HCT116 (cell line): Measurements from ENCODE around the gene ARHGAP42. TPM values are rescaled to one million over a fixed set of nuclear protein-coding genes. Genes with fewer than 3 reads are reported as not detected.

Experiments
- ATAC-seq: fragments of 200-7000 bp; cut with Tn5 transposase; 2 replicates; pipeline ENCODE4 v1.9.1; 2020; ENCODE audit warnings: mild to moderate bottlenecking, moderate library complexity
- BruUV-seq: library from RNA; stranded (reverse); fragments of 400-500 nt; replicated peaks from 2 replicates; lab custom pipeline; 2021; lab: Mats Ljungman, UMichigan
- CTCF ChIA-PET: fragments of 300-600 bp; sonication (Branson Sonifier 250); formaldehyde crosslinking; loops from one replicate; lab custom pipeline; 2021; ENCODE audit warnings: antibody characterized with exemption; lab: Charles Lee
- POLR2A ChIA-PET: fragments of 300-600, 350-600 bp; sonication (Branson Sonifier 250); formaldehyde crosslinking; loops from one replicate; lab custom pipeline; 2021; ENCODE audit warnings: antibody characterized with exemption; lab: Charles Lee
- RAD21 ChIA-PET, 2 experiments: fragments of 300-600 bp; sonication (Branson Sonifier 250); formaldehyde crosslinking; loops; one replicate each; lab custom pipeline; 2023; ENCODE audit warnings: low total read pairs in 2 of 2; ENCODE audit not compliant: uncharacterized antibody in 2 of 2, unreplicated experiment in 2 of 2, low non-redundant PET in 1 of 2; lab: Charles Lee
- DNase-seq: peaks from one replicate; pipeline ENCODE4 v3.0.0-alpha.2; 2010; ENCODE audit warnings: low read depth, low spot score
- H2AFZ ChIP-seq: fragments of 200-600 bp; shearing (Covaris generic), sonication (generic); 2 replicates; pipeline ENCODE4 v1.6.1; 2017; ENCODE audit warnings: low read depth, mixed run types, mixed read lengths, antibody characterized with exemption, low read length; ENCODE audit not compliant: poor library complexity, severe bottlenecking
- H3K27ac ChIP-seq: 2 replicates; pipeline ENCODE4 v1.5.1; 2012; ENCODE audit warnings: low read depth, low read length
- H3K27me3 ChIP-seq: fragments of 200-600 bp; sonication (generic); 2 replicates; pipeline ENCODE4 v1.6.1; 2016; ENCODE audit warnings: mixed run types, low read length, mixed read lengths; ENCODE audit not compliant: insufficient read depth
- H3K36me3 ChIP-seq, 2 experiments: fragments of 200-500 bp in 1 of 2; fragments of 200-600 bp in 1 of 2; sonication (Bioruptor generic) in 1 of 2; sonication (generic) in 1 of 2; 2 replicates each; pipeline versions ENCODE4 v1.5.1 to v1.6.1; 2014 to 2016; ENCODE audit warnings: low read length in 2 of 2, inconsistent platforms in 1 of 2, mixed read lengths in 1 of 2, mixed run types in 1 of 2; ENCODE audit not compliant: insufficient read depth in 2 of 2, control insufficient read depth in 1 of 2
- H3K4me1 ChIP-seq, 2 experiments: fragments of 200-600 bp in 1 of 2; sonication (generic) in 1 of 2; 2 replicates each; pipeline versions ENCODE4 v1.5.1 to v1.6.1; 2012 to 2017; ENCODE audit warnings: low read length in 2 of 2, inconsistent platforms in 1 of 2, mild to moderate bottlenecking in 1 of 2, mixed read lengths in 1 of 2, mixed run types in 1 of 2, moderate library complexity in 1 of 2; ENCODE audit not compliant: insufficient read depth in 2 of 2, control insufficient read depth in 1 of 2
- H3K4me2 ChIP-seq: fragments of 200-600 bp; sonication (generic); 2 replicates; pipeline ENCODE4 v1.6.1; 2017; ENCODE audit warnings: mixed run types, low read length, mixed read lengths
- H3K4me3 ChIP-seq, 2 experiments: fragments of 200-600 bp in 1 of 2; sonication (generic) in 1 of 2; replicated peaks in 1 of 2; 2 replicates each; pipeline ENCODE4 v1.5.1; 2011 to 2016; ENCODE audit warnings: low read length in 2 of 2, control low read depth in 1 of 2, low read depth in 1 of 2, mild to moderate bottlenecking in 1 of 2, mixed read lengths in 1 of 2, mixed run types in 1 of 2
- H3K79me2 ChIP-seq: fragments of 200-600 bp; sonication (generic); 2 replicates; pipeline ENCODE4 v1.6.1; 2017; ENCODE audit warnings: mild to moderate bottlenecking, mixed run types, low read length, moderate library complexity, mixed read lengths; ENCODE audit not compliant: insufficient read depth
- H3K9ac ChIP-seq: fragments of 200-600 bp; sonication (generic); 2 replicates; pipeline ENCODE4 v1.6.1; 2016; ENCODE audit warnings: low read length, mixed read lengths
- H3K9me2 ChIP-seq: fragments of 200-600 bp; sonication (generic), shearing (Covaris generic); 2 replicates; pipeline ENCODE4 v1.6.1; 2017; ENCODE audit warnings: mixed run types, mild to moderate bottlenecking, moderate library complexity; ENCODE audit not compliant: insufficient read depth
- H3K9me3 ChIP-seq, 2 experiments: fragments of 200-500 bp in 1 of 2; fragments of 200-600 bp in 1 of 2; sonication (Bioruptor generic) in 1 of 2; sonication (generic) in 1 of 2; 2 replicates each; pipeline ENCODE4 v1.6.1; 2014 to 2017; ENCODE audit warnings: low read length in 2 of 2, mixed read lengths in 2 of 2, inconsistent platforms in 1 of 2, low read depth in 1 of 2, mild to moderate bottlenecking in 1 of 2, mixed run types in 1 of 2, moderate library complexity in 1 of 2; ENCODE audit not compliant: control insufficient read depth in 1 of 2, insufficient read depth in 1 of 2
- H4K20me1 ChIP-seq: fragments of 200-600 bp; sonication (generic), shearing (Covaris generic); 2 replicates; pipeline ENCODE4 v1.6.1; 2017; ENCODE audit warnings: mixed run types, mild to moderate bottlenecking, moderate library complexity; ENCODE audit not compliant: insufficient read depth
- CEBPB ChIP-seq: IDR thresholded peaks from 2 replicates; pipeline ENCODE4 v1.6.1; 2012; ENCODE audit warnings: low read depth
- ELF1 ChIP-seq: IDR thresholded peaks from 2 replicates; pipeline ENCODE4 v1.6.1; 2012; ENCODE audit warnings: low read depth, borderline replicate concordance
- EZH2 ChIP-seq: fragments of 200-600 bp; sonication (generic); IDR thresholded peaks from 2 replicates; pipeline ENCODE4 v1.6.1; 2017; ENCODE audit warnings: antibody characterized with exemption, mixed run types
- EZH2phosphoT487 ChIP-seq: fragments of 200-600 bp; IDR thresholded peaks from 2 replicates; pipeline ENCODE4 v1.6.1; 2018; ENCODE audit warnings: antibody characterized with exemption, borderline replicate concordance
- FOSL1 ChIP-seq: IDR thresholded peaks from 2 replicates; pipeline ENCODE4 v1.6.1; 2012; ENCODE audit warnings: low read depth
- JUND ChIP-seq: IDR thresholded peaks from 2 replicates; pipeline ENCODE4 v1.6.1; 2012
- POLR2AphosphoS5 ChIP-seq: IDR thresholded peaks from 2 replicates; pipeline ENCODE4 v1.6.1; 2011; ENCODE audit warnings: mild to moderate bottlenecking, low read depth, low read length, moderate library complexity
- RAD21 ChIP-seq: IDR thresholded peaks from 2 replicates; pipeline ENCODE4 v1.6.1; 2012; ENCODE audit warnings: low read depth, mild to moderate bottlenecking
- SIN3A ChIP-seq: IDR thresholded peaks from 2 replicates; pipeline ENCODE4 v1.6.1; 2012; ENCODE audit warnings: low read depth
- SP1 ChIP-seq: IDR thresholded peaks from 2 replicates; pipeline ENCODE4 v1.6.1; 2012; ENCODE audit warnings: low read depth
- SRF ChIP-seq: IDR thresholded peaks from 2 replicates; pipeline ENCODE4 v1.6.1; 2012; ENCODE audit warnings: low read depth
- ZFX ChIP-seq: fragments of 450-650 bp; IDR thresholded peaks from 2 replicates; pipeline ENCODE4 v1.6.1; 2017
- ZNF274 ChIP-seq: fragments of 200-500 bp; sonication (Bioruptor generic); IDR thresholded peaks from 2 replicates; pipeline ENCODE4 v1.6.1; 2014; ENCODE audit warnings: mild to moderate bottlenecking, low read depth, low read length, inconsistent platforms
- intact Hi-C: fragments of 100-400 bp; cut with micrococcal nuclease; formaldehyde crosslinking; loops from 2 replicates; pipeline ENCODE4 v1.10.0; 2022
- total RNA-seq: library from RNA; stranded (reverse); gene quantifications from one replicate; pipeline ENCODE4 v1.2.1, GENCODE V29; 2021; ENCODE audit not compliant: unreplicated experiment

ARHGAP42 gene
- total RNA-seq, 1 experiment from 2014 or later, result 12.3 TPM

GRCh38 chr11:100774859-100775258 is 87.8 kb downstream of the ARHGAP42 start (continued):
- TF ChIP-seq SRF (no peak), SIN3A (no peak), RAD21 (no peak), POLR2AphosphoS5 (no peak)

GRCh38 chr11:100776212-100776896 is 89.3 kb downstream of the ARHGAP42 start:
- Histone ChIP-seq H3K36me3 (no peaks in the 10 kb centered on the region), H3K4me1 (peaks cover 42 to 59% of the 10 kb centered on the region in 2 experiments), H3K27me3 (no peaks in the 10 kb centered on the region), H4K20me1 (no peaks in the 10 kb centered on the region), H3K4me2 (peak overlapping the region; percentile 72), H3K9ac (peak overlapping the region; percentile 66), H3K79me2 (peaks cover 3% of the 10 kb centered on the region; the same call in 1 of the 2 replicates), H2AFZ (no peak overlapping the region), H3K9me3 (no peaks in the 10 kb centered on the region), H3K9me2 (no peaks in the 10 kb centered on the region), H3K27ac (peak overlapping the region; percentile 88), H3K4me3 (peak overlapping the region in 1 of 2 experiments; percentile 46; a peak in 2 of 4 replicates)
- peak; percentile 67 for ATAC-seq
- RAD21 ChIA-PET, result no interaction called here
- peak; percentile 82 for DNase-seq
- no TSS peak for BruUV-seq
- TF ChIP-seq POLR2AphosphoS5, result no peak
- TF ChIP-seq CEBPB, result peak; percentile 34; the same call in 1 of the 2 replicates
- TF ChIP-seq SRF, result peak; percentile 92
- TF ChIP-seq EZH2, result no peak
- TF ChIP-seq SP1, result peak; percentile 69
- TF ChIP-seq EZH2phosphoT487, result no peak
- TF ChIP-seq ZNF274, result no peak
- TF ChIP-seq FOSL1, result peak; percentile 53
- TF ChIP-seq JUND, result peak; percentile 44
- TF ChIP-seq RAD21, result 0 out of 2 replicates have a peak, but pooled peaks have one; percentile 23
- no peak for TF ChIP-seq ZFX
- no peak for TF ChIP-seq ELF1
- TF ChIP-seq SIN3A, result peak; percentile 40; the same call in 1 of the 2 replicates
- intact Hi-C loops, result no loop called here
- POLR2A ChIA-PET, result interaction anchor here (0.6 to 1.8 kb wide), 4 partner anchors 17 to 89 kb away, joined by 3 to 5 read pairs (median 4); no protein-coding TSS in a partner anchor
- CTCF ChIA-PET, result interaction anchor here (0.9 kb wide), 1 partner anchor 87 kb away, joined by 4 read pairs; no protein-coding TSS in a partner anchor
